LNCaP clone FGC (cell line): ENCODE data around the gene PLCB1.
"Not testable (repeated sequence)": the region's sequence is repeated elsewhere in the genome, so short reads cannot be mapped to it uniquely, and the experiment has no call there.

Experiments
- DNase-seq: peaks from one replicate; pipeline ENCODE4 v3.0.0-alpha.2; 2011; ENCODE audit warnings: low read depth
- H3K4me3 ChIP-seq: 2 replicates; pipeline ENCODE4 v1.5.1; 2011; ENCODE audit warnings: mild to moderate bottlenecking, low read depth, low read length, control low read depth
- CTCF ChIP-seq: IDR thresholded peaks from 2 replicates; pipeline ENCODE4 v1.5.1; 2012; ENCODE audit warnings: mild to moderate bottlenecking; ENCODE audit not compliant: control insufficient read depth, insufficient read depth; ENCODE audit errors: extremely low read depth

PLCB1 gene

GRCh38 chr20:8639112-8639778 is 507.2 kb downstream of the PLCB1 start:
- TF ChIP-seq CTCF: no peak
- no peak overlapping the region for H3K4me3 ChIP-seq
- no peak for DNase-seq

GRCh38 chr20:8640461-8640860 is 508.4 kb downstream of the PLCB1 start:
- TF ChIP-seq CTCF: no peak
- no peak for DNase-seq
- H3K4me3 ChIP-seq: no peak overlapping the region

- H3K4me3 ChIP-seq: no peak overlapping the region
- no peak for DNase-seq
- TF ChIP-seq CTCF: no peak
Measured at GRCh38 chr20:8642247-8642646, 510.2 kb downstream of the PLCB1 start.

GRCh38 chr20:8644468-8644867 is 512.4 kb downstream of the PLCB1 start:
- H3K4me3 ChIP-seq, DNase-seq: not testable (repeated sequence)

- H3K4me3 ChIP-seq: no peak overlapping the region
- no peak for TF ChIP-seq CTCF
- DNase-seq: no peak
Measured at GRCh38 chr20:8645326-8645725, 513.3 kb downstream of the PLCB1 start.

GRCh38 chr20:8646033-8646441 is 514.0 kb downstream of the PLCB1 start:
- DNase-seq: no peak
- no peak for TF ChIP-seq CTCF
- H3K4me3 ChIP-seq: no peak overlapping the region

GRCh38 chr20:8646716-8647115 is 514.6 kb downstream of the PLCB1 start:
- H3K4me3 ChIP-seq: no peak overlapping the region
- no peak for TF ChIP-seq CTCF
- DNase-seq: no peak

- no peak overlapping the region for H3K4me3 ChIP-seq
- TF ChIP-seq CTCF: no peak
- no peak for DNase-seq
Measured at GRCh38 chr20:8647961-8648441, 515.9 kb downstream of the PLCB1 start.
